HG03558 (cell line): ENCODE data around the gene TSSK2.

ENCODE experiments used
- ATAC-seq: cut with Tn5 transposase; IDR thresholded peaks from one replicate; pipeline ENCODE4 v1.9.1; 2021; ENCODE audit warnings: moderate number of reproducible peaks; ENCODE audit not compliant: unreplicated experiment; ENCODE audit errors: extremely low read depth

Gene TSSK2

DNA sequence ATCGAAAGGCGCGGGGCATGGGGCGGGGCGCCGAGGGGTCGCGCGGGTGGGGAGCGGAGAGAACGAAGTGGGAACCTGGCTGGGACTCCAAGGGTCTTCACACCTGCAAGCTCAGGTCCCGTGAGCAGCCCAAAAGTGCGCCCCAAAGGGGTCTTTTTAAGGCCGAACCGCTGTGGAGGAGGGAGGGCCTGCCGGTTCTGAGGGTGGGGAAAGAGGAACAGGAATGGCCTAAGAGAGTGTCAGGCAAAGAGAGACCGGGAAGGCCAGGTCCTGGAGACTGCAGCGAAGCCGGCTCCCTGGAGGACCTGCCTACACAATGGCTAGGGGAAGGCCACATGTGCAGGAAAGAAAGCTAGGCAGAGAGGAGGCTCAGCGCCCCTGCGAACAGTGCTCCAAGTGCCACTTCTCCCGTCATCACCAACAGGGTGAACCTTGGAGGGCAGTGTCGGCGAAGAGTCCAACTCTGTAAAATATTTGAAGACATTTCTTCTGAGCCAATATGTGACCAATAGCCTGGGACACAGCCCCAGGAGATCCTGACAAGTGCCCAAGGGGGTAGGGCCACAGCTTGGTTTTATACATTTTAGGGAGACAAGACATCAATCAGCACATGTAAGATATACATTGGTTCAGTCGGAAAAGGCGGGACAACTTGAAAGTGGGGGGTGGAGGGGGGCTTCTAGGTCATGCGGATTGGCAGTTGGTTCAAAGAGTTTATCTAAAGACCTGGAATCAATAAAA lies 8.2 kb upstream of the TSSK2 start:
- no peak for ATAC-seq

DNA sequence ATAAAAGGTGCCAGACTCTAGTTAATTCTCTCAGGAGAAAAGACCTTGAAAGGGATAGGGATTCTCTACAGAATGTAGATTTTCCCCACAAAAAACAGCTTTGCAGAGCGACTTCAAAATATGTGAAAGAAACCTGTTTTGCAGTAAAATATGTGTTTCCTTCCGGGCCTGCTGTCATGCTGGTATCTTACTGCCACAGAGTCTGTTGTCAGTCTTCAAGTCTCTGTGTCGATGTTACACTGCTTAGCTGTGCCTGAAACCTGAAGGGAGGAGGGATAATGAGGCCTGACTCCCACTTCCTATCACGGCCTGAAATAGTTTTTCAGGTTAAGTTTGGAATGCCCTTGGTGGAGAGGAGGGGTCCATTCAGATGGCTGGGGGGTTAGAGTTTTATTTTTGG lies 7.2 kb upstream of the TSSK2 start:
- no peak for ATAC-seq

DNA sequence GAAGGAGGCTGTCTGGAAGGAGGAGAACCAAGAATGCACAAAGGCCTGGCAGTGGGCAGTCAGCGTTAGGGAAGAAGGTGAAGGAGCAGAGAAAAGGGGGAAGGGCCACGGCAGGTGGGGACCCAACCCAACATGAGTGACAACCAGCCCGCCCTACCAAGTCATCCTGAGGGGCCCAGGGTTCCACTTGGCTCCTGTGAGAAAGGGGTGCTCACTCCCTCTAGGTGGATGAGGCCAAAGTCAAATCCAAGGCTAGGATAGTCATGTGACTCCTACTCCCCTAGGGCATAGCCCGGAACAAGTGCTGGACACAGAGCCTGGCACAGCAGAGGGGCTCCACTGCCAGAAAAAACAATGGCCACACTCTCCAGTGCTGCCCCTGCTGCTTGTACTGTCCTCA lies 6.7 kb upstream of the TSSK2 start:
- ATAC-seq = no peak

DNA sequence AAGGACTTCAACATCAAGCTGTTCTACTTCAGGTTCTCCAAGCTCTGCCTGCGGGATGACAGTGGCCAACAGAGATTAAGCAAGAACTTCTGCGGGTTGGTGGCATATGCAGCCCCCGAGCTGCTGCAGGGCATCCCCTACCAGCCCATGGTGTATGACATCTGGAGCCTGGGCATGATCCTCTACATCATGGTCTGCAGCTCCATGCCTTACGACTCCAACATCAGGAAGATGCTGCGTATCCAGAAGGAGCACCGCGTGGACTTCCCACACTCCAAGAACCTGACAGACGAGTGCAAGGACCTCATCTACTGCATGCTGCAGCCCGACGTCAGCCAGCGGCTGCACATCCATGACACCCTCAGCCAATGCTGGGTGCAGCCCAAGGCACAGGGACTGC lies 6.1 kb upstream of the TSSK2 start:
- ATAC-seq = no peak

DNA sequence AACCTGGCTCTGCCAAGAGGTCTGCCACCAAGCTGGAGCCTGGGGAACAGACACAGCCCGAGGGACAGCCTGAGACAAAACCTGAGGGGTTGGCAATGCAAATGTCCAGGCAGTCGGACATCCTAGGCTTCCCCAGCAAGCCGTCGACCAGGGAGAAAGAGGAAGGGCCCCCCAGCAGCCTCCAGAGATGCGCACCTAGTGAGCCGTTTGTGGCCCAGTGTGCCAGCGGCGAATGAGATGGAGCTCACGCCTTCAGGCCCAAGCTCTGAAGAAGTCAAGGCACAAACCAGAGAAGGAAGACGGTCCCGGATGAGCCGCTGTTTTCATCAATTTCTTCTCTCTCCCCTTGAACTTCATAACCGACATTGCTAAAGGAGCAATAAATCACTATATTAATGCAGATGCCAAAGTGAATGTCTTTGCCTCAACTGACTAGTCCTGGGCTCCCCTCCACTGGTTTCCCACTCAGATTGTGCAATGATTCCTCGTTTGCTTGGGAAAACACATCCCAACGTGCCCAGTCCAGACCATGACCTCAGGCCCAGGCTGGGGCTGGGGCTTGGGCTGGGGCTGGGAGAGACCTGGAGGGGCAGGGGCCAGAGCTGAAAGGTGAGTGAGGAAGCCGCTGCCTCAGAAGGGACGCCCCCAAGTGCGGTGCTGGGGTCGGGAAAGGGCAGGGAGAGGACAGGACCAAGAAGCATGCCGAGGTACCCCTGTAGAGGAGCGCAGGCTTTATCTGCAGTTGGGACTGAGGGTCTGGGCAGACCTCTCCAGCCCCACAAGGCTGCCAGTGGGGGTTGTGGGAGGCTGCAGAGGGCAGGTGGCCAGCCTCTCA lies 5.4 kb upstream of the TSSK2 start:
- ATAC-seq = no peak

DNA sequence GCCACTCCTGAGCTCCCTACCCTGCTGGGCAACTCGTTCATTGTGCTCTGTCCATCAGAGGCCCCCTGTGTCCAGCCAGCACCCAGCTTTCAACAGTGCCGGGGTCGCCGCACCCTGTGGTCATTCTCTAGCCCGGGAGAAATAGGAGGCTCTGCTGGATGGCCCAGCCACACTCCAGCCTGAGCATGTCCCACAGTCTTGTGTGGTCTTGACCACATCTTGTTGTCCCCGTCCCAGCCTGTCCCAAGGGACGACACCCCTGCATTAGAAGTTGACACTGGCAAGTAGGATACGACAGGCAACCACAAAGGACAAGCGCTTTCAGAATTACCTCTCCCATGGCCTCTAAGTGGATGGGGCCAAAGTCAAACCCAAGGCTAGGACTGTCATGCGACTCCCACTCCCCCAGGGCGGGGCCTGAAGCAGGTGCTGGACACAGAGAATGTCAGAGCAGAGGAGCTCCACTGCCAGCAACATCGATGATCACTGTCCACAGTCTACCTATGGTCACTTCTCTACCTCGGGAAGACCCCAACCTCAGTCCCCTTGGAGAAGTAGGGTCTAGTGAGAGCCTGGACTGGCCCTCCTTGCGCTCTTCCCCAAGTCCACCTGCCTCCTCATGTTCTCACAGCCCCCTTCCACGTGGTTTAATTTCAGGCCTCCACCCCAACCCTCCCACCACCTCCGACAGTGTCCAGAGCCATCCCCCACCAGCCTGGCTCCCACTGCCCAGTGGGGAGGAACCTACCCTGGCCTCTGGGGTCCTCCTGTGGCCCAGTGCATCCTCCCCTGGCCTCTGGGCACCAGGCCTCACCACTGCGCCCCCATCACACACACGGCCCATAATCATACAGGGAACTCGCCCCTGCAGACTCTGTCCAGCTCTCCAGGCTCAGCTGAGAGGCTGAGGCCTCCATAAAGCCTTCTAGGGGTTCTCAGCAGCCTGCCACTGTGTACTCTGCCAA lies 4.5 kb upstream of the TSSK2 start:
- ATAC-seq = no peak

DNA sequence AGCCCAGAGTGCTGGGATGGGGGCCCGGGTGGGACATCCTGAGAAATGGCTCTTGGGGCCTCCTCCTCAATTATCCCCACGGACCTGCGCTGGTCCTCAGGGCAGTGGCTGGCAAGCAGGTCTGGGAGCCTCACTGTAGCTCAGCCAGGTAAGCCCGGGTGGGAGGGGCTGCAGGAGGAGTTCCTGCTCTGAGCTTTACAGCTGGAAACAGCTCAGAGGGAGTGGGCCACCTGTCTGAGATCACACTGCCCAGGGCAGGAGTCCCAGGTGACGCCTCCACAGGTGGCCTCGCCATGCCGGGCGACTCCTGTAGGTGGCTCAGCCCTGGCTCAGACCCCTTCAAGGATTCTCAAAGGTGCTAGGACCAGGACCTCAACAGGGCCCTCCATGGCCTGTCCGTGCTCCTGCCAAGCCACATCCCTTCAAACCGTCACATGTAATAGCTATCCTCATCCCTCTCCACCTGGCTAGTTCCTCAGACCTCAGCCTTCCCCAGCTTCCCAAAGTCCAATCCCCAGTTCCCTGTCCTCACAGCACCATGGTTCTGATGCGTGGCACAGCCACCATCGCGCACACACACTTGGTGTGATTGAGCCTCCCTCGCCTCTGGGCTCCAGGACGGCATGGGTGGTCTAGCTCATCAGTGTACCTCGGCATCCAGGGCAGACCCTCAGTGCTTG lies 3.6 kb upstream of the TSSK2 start:
- ATAC-seq = no peak

DNA sequence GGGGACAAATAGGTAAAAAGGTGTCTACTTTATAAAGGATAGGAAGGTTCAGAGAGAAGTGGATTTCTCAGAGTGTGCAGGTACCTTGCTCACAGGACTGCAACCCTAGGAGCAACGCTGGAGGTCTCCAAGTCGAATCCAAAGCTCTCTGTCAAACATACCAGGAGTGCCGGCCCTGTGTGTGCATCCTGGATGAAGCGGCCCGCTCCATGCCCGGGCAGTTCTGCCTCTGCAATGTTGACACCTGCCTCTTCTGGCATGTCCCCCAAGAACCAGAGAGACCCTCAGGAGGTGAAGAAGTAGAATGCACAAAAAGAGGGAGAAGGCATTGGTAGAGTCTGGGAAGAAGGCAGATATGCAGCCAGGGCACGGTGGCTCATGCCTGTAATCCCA lies 3.1 kb upstream of the TSSK2 start:
- ATAC-seq = no peak

DNA sequence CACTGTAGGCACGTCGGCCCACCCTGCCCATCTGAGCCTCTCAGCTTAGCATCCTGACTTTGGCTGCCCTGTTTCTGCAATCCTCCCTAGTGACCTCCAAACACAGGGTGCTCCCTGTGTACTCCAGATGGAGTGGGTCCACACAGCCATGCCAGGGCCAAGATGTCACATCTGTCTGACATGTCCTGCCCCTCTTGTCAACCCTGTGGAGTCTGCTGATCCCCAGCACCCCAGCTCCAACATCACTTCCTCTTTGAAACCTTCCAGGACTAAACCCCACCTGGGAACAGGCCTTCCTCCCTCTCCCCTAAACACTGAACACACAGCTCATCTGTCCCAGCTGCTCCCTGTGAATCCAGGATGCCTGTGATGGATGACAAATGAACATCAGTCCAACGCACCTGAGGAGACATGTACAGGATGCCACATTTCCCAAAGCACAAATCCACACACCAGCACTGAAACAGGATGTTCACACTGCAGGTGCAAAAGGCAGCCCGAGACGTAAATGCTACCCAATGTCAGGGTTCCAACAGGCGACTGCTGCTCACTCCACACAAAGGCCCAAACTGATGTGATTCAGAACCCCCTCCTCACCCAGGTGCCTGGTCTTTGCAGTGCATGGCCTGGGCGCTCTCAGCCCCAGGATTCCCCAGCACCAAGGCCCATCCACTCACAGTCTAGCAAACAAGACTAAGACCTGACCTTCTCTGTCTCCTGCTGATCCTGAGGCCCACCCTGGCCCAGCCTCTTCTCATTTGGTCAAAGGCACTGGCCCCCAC lies 2.0 kb upstream of the TSSK2 start:
- ATAC-seq = no peak

DNA sequence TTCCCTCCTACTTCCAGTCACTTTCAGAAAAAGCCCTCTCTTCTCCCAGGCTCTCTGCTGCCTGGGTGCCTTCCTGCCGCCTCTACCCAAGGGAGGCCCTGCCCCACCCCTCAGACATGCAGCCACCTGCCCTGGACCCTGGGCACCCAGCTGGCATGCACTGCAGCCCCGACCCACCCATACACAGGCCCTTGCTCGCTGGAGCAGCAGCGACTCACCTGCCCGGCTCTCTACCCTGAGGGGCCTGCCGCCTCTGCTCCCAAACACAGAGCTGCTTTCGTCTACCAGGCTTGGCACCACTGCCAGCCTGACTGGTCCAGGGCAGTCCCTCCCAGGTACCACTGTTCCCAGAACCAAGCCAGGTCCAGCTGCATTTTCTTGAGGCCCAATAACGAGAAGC lies 1.2 kb upstream of the TSSK2 start:
- ATAC-seq = no peak

DNA sequence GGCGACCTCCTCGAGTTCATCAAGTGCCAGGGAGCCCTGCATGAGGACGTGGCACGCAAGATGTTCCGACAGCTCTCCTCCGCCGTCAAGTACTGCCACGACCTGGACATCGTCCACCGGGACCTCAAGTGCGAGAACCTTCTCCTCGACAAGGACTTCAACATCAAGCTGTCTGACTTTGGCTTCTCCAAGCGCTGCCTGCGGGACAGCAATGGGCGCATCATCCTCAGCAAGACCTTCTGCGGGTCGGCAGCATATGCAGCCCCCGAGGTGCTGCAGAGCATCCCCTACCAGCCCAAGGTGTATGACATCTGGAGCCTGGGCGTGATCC lies 542 bp downstream of the TSSK2 start:
- no peak for ATAC-seq

DNA sequence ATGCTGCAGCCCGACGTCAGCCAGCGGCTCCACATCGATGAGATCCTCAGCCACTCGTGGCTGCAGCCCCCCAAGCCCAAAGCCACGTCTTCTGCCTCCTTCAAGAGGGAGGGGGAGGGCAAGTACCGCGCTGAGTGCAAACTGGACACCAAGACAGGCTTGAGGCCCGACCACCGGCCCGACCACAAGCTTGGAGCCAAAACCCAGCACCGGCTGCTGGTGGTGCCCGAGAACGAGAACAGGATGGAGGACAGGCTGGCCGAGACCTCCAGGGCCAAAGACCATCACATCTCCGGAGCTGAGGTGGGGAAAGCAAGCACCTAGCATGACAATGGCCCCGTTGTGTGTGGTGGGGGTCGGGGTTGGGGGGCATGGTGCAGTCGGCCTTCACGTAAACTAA lies 1.0 kb downstream of the TSSK2 start:
- no peak for ATAC-seq

DNA sequence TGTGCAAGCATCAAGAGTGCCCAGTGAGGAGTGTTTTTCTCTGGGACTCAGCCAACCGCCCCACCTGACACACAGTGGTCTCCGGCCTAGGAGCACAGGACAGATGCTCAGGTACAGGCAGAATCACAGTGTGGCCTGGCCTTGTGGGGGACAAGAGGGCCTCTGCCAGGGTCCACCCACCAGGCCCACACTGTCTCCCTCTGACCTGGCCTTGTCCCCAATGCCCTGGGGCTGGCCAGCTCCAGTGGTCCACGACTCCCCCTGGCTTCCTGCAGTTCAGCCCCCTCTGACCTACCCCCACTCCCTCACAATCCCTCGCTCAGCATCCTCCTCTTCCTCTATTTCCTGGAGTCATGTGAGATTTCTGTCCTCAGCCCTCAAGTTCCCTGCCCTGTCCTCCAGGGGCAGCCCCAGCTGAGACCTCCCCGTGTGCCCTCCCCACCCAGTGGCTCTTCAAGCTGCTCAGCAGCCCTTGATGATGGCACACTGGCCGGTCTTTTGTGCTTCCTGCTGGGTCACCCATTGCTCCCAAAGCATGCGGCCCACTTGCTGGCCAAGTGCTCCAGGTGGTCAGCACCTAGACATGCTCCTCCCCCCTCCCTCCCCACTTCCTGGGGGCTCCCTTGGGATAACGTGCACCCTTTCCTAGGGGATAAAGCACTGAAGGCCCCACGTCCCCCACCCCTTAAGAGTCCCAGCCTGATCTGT lies 1.7 kb downstream of the TSSK2 start:
- ATAC-seq = no peak

DNA sequence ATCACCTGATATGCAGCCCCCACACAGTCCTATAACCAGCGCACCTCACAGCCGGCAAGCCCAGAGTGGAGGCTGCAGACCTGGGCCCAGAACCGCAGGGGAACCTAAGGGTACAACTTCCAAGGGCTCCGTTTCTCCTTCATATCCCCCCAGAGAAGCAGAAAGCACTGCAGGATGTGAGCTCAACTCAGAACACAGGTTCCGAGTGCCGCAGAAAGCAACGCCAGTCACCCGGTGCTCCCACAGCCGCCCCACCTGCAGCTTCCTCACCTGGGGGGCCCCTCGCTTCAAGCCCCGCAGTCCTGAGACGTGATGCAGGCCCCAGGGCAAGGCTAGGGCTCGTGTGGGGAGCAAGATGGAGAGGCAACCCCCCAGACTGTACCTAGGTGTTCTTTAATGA lies 2.5 kb downstream of the TSSK2 start:
- ATAC-seq = no peak

DNA sequence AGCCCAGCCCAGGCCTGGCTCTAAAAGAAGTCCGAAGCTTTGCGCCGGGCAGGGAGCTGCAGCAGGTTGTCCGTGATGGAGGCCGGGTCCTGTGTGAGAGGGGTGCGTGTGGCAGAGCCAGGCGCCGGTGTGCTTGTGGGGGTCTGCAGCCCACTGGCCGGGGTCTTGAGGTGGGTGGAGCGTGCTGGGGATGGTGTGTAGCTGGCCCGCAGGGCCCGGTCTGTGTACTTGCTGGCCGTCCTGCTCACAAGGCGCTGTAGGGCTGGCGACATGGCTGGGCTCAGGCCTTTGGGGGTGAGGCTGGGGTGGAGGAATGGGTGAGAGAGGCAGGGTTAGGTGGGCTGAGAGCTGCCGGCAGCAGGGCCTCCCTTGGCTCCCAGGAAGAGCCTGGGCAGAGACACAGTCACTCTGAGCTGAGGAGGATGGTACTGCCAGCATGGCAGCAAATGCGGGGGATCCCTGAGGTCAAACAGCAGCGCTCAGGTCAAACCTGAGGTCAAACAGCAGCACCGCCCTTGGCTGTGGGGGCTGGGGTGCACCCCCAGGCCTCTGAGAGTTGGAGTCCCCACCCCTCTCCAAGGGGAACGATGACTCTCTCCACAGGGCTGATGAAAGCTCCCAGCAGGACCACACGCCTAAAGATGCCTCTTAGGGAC lies 3.2 kb downstream of the TSSK2 start:
- ATAC-seq = no peak

DNA sequence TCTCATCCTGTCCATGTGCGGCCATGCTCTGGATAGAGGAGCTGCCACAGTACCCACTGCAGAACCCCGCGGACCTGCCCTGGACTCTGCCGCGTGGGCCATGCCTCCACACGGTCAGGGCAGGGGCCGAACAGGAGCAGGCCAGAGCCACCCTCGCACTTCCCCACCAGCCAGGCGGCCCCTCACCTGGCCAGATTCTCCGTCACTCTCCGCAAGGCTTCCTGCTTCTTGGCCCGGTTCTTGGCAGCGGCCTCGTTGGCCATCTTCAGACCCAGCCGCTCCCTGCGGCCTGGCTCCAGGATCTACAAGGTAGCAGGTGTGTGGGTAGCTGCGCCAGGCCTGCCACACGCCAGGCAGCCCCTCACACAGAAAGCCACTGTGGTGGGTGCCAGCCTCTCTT lies 3.8 kb downstream of the TSSK2 start:
- ATAC-seq = no peak

DNA sequence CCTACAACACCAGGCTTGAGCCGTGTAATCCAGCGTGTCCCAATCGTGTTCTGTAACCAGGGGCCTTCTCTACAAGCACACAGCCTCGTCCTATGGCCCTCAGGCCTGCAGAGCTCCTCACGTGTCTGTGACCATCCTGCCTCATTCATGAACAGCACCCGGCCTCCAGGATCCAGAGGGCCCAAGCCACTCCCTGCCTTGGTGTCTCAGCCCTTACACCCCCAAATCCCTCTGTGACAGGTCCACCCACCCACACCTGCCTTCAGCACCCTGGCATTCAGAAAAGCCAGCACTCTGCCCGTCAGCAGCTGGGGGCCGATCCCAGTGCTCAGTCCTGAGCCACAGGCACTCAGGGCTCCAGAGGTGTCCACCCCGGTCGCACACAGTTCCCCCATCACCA lies 5.8 kb downstream of the TSSK2 start:
- ATAC-seq = no peak

DNA sequence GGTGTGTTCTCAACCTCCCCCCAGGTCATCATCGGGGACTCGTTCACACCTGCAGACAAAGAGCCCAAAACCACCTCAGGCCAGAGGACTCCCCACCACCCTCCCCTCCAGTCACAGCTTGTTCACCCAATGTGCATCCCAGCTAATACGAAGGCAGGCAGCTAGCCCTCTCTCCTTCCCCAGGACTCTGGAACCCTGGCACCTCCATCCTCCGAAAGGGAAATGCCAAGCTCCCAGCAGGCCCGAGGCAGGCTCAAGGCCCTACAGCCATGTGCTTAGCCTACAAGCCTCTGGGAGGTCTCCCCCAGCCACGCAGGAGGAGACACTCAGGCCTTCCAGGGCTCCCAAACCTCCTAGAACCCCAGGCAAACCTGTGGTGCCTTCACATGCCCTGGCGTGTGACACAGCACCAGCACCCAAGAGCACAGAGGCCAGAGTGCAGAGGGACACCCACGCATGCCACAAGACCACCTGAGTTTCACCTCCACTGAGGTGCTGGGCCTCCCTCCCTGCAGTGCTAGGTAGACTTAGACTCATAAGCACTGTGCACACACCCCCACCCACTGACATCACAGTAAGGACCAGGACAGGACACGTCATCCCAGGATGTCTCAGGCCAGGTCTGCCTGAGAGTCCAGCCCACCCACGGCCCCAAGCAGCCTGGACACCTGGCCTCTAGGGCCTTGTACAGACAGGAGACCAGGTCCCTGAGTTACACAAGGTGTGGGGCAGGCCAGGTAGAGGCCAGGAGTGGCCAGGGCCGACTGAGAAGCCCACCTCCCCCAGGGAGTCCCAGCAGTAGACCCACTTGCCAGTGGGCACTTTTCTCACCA lies 6.5 kb downstream of the TSSK2 start:
- no peak for ATAC-seq
